Stimulated activated CD4-positive, alpha-beta T cell treated with anti-CD3 and anti-CD28 coated beads, Interleukin-4, amount 100 ng/mL, for 24 hours (primary cell): ENCODE measurements around the gene TFPI.

Source experiments
- DNase-seq: peaks from one replicate; pipeline ENCODE4 v3.0.0-alpha.2; 2020

The TFPI gene

DNA sequence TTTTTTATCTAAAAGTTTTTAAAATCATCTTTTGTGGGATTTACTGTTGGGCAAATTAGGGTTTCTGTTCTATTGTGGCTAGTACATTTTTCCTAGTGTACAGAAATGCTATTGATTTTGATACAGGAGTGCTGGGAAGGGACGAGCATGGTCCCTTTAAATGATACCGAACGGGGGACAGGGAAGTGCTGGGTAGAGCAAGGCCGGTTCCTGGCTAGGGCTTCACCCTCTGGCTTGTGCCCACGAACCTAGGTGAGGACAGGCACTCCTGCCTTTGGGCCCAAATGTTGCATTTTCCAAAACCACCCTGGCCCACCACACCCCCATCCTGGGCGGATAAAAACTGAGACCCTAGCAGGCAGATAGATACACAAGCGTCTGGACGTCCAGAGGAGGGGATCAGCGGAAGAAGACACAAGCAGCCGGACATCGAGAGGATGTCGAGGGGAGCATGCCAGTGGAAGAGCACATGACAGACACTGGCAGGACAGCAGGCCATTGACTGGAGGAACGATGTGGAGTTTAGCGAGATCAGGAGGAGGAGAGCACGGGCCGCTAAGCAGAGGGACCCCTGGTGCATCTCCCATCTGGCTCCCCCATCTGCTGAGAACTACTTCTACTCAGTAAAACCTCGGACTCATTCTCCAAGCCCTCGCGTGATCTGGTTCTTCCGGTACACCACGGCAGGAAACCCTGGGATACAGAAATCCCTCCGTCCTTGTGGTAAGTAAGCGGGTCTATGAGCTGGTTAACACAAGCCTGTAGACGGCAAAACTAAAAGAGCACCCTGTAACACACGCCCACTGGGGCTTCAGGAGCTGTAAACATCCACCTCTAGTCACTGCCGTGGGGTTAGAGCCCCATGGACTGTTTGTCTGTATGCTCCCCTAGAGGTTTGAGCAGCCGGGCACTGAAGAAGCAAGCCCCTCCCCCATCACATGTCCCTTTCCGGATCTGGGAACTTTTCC lies 92.7 kb downstream of the TFPI start:
- DNase-seq: no peak

DNA sequence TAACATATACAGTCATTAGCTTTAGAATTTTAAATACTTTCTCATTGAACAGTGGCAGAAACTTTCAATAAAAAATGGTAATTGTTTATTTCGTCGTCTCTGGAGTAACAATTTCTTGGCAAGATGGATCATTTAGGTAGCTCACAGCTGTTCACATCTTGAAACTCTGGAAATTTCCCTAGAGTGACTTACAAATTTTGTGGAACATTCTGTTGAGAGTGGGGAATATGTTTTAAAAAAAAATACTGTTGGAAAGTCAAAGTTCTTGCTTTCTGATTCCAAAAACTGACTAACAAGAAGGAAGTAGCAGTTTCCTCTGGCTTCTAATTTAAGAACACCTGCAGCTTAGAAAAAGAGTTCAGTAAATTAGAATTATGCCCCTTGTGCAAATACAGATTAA lies 95.0 kb downstream of the TFPI start:
- no peak for DNase-seq

DNA sequence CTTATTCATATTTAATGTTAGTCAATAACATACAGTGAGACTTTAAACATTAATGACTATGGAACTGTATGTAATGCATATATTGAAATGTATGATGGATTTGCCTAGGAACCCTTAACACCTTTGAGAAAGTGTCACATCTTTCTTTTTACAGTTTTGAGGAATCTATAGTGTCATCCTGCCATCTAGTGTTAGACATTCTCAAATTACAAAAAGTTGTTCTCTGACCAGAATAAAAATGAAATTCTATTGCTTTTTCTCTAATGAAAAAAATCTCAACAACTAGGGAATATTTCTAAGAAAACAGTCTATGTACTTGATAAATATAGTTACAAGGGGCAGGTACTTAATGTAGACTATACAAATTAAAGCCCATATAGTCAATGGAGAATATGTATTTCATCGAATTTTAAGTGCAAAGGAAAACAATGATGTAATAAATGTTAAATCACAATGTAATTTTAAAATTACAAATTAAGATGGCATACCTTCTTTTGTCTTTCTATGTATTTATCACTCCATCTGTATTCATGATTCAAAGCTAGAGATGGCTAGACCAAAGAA lies 101.1 kb downstream of the TFPI start:
- DNase-seq: no peak

DNA sequence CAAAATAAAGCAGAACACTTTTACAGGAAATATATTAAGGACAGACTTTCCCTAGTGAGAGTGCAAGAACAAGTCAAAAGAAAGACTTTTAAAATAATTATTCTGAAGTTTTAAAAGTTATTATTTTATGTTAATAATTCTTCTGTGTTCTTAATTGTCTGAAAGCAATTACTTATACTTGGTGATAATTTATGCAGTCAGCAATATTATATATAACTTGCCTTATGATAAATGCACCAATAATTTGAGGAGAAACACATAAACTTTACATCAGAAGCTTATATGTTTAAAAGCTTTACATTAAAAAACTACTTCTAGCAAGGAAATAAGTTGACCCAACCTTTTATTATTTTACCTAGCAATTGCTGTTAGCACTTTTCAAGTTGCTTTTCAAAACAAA lies 102.7 kb downstream of the TFPI start:
- no peak for DNase-seq

DNA sequence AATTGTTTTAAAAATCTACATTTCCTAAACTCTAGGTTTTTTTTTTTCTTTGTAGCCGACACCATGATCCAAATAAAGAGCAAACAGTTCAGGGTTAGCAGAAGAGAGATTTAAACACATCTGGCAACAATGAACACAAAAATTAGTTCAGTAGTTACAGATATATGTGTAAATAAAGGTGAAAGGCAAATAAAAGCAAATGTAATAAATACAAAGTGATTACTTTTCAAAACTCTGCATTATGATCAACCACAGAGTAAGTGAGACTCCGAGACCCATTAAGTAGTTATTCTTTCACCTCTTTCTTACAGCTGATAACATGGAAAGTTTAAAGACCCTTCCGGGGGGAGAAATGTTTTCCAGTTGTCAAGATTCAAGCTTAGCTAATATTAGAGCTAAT lies 106.9 kb downstream of the TFPI start:
- DNase-seq: no peak

DNA sequence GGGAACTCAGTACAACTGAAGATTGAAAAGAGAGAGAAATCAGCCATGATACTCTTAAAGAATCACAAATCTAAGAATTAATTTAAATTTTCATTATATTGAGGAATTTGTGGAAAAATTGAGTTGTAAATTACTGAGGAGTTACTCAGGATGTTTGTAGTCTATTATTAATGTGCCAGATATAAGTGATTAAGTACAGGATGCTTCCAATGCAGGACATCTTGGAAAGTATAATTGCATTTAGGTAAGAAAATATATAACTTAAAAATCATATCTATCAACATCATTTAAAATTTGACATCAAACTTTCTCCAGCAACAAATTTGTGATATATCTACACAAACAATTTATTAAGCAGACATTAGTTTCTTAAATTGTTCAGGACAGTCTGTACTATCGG lies 107.5 kb downstream of the TFPI start:
- no peak for DNase-seq

DNA sequence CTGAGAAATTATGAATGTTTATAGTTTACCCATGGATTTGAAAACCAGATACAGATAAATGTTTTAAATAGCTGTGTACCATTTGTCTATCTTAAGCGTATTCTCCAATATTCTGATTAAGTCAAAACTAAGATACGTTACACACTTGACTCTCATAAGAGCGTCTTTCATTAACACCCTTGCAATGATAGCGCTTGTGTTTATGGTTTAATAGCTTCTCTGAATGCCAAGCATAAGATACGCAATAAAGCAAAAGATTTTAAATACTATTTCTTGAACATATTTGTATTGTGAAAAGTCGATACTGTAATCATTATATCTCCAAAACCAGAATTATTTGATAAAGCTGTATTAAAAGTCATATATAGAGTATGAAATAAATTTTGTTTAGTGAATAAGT lies 109.2 kb downstream of the TFPI start:
- no peak for DNase-seq

DNA sequence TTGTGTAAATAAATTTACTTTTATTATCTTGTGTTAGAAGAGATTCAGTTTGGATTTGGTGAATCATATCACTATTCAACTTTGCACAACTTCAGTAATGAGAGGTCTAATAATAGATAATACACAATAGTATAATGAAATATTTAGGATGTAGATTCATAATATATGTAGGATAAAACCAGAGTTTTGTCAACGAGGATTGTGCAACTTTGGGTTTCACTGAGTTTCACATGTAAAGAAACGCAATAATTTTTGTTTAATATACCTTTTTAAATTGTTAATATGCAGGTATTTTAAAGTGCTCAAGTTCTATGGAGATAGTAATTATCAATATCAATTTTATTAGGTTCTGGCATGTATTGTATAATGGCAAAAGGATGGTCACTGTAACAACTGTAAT lies 111.5 kb downstream of the TFPI start:
- DNase-seq: no peak

DNA sequence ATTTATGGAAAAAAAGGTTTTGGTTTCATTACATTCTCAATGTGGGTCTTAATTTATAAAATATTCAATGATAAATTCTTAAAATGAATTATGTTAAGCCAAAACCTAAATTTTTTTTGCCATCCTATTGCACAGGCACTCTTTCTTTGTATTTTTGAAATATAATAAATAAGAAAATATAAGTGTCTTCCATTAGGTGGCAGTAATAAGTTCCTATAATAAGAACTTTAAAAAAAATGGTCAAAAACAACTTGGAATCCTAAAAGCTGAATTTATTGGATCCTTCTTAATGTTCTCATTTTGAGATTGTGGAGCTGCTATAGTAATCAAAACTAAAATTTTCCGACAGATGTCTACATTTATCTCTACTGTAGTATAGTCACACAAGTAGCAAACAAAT lies 111.9 kb downstream of the TFPI start:
- no peak for DNase-seq

DNA sequence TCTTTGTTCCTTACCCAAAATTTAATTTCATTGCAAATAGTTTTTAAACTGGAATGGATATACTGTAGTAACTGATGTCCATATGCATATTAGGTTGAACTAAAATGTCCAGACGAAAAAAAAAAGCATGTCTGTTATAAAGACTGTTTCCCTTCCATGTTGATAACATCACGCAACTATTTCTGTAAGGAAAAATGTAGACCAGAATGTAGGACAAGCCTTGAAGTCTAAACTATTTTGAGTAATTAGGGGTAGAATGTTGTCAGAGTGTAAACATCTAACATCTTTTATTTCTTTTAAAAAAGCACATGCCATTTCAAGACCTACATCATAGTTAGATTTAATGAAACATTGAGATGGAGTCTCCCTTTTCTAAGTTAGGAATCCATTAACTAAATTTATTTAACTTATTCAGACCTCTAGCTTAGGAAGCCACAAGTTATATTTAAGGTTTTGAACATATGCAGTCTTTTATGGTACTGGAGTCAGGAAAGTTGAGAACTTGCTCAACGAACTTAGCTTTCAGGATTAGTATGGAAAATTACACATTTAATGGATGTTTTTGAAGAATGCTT lies 114.0 kb downstream of the TFPI start:
- DNase-seq: no peak

DNA sequence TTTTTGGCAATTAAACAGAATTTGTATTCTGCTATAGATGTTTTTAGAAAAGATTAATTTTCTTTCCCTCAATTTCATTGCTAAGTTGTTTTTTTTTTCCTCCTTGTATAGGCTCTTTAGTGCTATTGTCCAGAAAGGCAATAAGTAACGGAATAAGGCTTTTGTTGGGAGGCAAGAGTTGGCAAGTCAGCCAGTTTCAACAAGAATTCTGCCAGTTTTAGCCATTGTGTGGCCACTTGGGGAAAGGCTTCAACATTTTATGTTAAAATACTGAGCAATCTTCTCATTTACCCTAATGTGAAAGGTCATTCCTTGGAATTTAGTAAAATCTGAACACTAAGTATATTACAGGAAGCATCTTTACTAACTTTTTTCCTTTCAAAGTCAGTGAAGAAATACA lies 115.8 kb downstream of the TFPI start:
- DNase-seq: no peak

DNA sequence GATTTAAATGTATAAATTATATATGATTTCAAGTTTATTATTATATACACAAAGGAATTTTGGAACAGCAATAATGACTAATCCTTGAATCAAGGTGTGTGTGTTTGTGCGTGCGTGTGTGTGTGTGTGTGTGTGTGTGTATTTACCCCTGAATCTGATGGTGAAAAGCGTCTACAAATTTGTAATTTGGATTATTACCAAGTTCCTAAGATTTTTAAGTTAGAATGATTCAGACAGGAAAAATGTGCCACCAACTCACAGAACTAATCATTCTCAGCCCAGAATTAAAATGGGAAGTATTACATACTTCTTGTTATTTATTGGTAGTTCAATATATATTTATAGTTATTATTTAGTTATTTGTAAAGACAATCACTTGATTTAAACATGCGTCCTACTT lies 118.5 kb downstream of the TFPI start:
- no peak for DNase-seq

DNA sequence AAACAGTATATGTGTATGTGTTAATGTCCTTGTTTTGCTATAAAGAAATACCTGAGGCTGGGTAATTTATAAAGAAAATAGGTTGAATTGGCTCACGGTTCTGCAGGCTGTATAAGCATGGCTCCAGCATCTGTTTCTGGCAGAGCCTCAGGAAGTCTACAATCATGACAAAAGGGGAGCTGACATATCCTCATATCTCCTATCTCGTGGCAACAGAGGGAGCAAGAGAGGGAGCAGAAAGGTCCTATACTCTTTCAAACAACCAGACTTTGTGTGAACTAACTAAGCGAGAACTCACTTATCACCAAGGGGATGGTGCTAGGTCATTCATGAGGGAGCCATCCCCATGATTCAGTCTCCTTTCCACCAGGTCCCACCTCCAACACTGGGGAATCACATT lies 119.2 kb downstream of the TFPI start:
- DNase-seq: no peak

DNA sequence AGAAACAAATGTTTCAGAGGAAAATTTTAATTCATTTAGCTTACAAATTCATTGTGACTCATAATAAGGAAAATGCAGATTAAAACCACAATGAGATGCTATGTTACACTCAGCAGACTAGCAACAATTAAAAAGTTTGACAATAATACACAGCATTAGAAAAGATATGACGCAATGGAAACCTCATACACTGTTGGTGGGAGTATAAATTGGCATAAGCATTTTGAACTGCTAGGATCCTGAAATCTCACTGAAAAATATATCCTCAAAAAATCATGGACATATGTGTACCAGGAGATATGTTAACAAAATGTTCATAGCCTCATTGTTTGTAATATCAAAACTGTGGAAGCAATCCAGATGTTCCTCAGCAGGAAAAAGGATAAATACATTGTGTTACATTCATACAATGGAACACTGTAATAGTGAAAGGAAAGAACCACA lies 119.9 kb downstream of the TFPI start:
- DNase-seq: no peak

DNA sequence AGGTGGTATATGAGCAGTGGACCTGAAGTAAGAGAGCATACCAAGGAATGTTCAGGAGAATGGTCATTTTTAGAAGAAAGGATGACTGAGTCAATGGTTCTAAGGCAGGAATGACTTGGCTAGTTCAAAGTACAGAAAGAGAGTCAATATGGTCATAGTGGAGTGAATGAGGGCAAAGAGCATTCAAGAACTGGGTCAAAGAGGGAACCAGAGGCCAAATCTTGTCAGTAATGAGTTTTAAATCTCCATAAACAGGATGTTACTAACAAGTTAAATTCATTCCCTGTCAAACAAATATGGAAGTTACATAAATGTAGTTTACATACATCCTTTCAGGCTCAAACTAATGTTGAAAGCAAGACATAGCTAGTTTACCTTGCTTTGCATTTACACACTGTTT lies 122.3 kb downstream of the TFPI start:
- no peak for DNase-seq

DNA sequence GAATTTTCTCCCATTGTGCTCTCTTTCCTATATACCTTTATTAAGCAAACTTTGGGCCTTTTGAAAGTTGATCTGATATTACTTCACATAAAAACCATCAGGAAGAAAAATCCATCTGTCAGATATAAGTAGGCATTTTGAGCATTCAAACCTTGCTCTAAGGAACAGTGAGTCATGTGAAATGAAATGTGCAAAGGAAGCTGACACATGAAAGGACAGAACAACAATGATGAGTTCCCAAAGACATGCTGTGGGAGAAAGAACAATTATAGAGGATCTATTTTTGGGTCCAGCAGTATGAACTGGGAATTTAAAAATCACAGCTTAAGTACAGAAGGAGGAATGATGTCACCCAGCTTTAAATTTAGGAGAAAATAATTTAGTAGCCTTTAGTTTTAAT lies 124.2 kb downstream of the TFPI start:
- DNase-seq: no peak

DNA sequence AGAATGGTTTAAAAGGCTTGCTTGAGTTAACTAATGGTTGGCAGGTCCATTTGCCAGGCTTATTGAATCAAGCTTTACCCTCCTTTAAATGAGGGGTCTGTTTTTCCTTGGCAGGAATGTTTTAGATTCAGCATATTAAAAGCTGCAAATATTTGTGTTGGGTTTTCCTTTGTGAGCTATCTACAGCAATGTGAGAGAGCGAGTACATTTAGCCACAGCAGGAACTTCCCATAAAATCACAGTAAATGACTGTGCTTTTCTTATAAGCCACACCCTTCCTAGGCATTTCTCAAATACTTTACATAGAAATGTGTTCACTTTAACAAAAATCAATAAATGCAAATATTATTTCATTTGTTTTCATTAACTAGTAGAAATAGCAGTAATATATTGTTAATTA lies 130.1 kb downstream of the TFPI start:
- DNase-seq: no peak

DNA sequence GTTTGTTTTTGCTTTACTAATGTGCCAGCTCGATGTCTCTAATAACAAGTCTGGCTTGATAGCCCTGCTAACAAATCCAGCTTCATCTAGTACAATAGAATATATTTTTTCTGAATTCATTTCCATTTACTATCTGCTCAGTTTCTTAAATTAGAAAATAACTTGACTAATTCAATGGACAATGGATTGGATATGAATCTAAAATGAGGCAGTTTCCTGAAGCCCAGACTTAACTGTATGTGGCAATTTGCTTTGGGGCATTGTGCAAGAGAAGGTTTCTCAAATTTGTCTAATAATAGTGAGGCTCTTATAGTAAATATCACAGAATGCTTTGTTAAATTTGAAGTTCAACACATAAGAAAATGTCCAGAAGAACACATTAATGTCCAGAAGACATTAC lies 132.0 kb downstream of the TFPI start:
- no peak for DNase-seq

DNA sequence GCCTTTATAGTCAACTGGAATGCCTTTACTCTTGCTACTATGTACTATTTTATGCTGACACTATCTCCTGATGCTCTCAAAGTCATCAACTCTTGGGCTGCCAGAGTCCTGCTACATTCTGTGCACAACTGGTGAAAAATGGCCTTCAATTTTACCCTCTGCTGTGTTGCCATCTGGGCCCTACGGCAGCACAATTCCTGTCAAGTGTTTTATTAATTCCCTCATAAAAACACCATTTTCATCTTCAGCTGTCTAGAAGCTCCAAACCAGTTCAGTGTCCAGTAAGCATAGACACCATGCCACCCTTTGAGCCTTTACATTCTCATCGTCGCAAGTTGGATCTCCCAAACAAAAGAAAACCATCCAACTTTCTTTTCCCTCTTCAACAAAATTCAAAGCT lies 132.7 kb downstream of the TFPI start:
- DNase-seq: no peak

DNA sequence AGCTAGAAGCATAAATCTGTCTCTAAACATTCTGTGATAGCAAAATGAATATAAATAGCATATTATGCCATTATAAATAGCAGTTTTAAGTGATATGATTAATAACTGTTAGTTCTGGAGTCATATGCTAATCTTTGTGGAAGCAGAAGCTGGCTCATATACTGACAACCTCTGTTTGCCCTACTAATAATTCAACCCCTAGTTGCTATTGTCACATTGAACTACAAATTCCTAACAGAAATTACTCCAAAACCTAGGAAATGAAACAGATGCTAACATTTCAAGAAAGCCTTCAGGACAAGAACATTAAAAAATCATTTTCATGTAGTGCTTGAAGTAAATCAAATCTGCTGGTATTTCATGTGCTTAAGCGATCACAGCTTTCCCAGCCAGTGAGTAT lies 134.4 kb downstream of the TFPI start:
- DNase-seq: no peak

DNA sequence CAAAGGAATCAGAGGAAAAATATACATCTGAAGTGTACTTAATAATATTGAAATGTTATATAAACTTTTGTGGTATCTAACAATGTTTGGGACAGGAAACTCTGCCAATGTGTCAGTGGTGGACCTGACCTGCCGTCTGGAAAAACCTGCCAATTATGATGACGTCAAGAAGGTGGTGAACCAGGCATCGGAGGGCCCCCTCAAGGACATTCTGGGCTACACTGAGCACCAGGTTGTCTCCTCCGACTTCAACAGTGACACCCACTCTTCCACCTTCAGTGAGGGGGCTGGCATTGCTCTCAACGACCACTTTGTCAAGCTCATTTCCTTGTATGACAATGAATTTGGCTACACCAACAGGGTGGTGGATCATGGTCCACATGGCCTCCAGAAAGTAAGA lies 138.8 kb downstream of the TFPI start:
- no peak for DNase-seq
